Activated effector memory CD4-positive, alpha-beta T cell treated with Interleukin-2 at 50 U/mL for 16 hours (primary cell): ENCODE data around the gene C2orf69.

Experiments
- DNase-seq: peaks from one replicate; pipeline ENCODE4 v3.0.0-alpha.2; 2020

The C2orf69 gene

GRCh38 chr2:199973703-199974102 is 62.6 kb downstream of the C2orf69 start:
- no peak for DNase-seq

- no peak for DNase-seq
Measured at GRCh38 chr2:199975273-199975895, 64.3 kb downstream of the C2orf69 start.
